ENCODE data around the gene SMIM1. TPM values are rescaled to one million over a fixed set of nuclear protein-coding genes. Genes with fewer than 3 reads are reported as not detected.

Gene SMIM1
- total and polyA plus RNA-seq, 2 experiments from 2014 or later: 3.2 to 7.2 TPM

DNA sequence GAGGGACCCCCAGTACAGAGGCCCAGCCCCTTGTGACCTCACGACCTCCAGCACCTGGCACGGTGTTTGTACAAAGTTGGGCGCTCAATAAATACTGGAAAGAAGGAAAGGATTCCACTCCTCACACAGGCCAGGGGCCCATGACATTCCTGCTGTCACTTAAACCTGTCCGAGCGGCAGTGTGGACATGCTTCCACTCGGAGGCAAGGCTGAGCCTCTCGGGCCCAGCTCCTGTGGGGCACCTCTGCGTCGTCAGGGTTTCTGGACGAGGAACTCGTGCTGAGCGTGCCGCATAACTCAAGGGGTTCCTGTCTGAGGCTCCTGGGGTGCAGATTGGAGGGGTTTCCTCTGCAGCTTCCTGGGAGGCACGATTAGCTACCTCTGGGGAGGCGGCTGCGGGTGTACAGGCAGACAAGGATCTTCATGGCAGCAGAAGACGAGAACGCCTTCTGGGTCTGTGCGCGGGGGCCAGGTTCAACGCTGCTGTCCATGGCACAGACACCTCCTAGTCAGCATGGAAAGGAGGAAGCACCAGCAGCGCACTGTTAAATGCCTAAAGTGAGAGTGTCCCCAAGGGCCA, 3.6 kb upstream of the SMIM1 start:
- H3K36me3 Mint-ChIP-seq (ENCODE audit: low read depth): peaks cover 11% of the 10 kb centered on the region; the same call in 2 of the 3 replicates
- H3K4me1 Mint-ChIP-seq: peaks cover 9% of the 10 kb centered on the region
- Histone ChIP-seq H3K27me3 (ENCODE audit: insufficient read depth) (no peaks in the 10 kb centered on the region), H3K4me1 (ENCODE audit: insufficient read depth) (peaks cover 11% of the 10 kb centered on the region; the same call in 1 of the 2 replicates), H3K4me2 (no peak overlapping the region), H3K79me2 (replicated peaks; ENCODE audit: insufficient read depth) (no peaks in the 10 kb centered on the region), H3K36me3 (ENCODE audit: insufficient read depth) (no peaks in the 10 kb centered on the region), H3K4me3 (no peak overlapping the region), H3K9me2 (ENCODE audit: insufficient read depth) (no peaks in the 10 kb centered on the region), H2AFZ (no peak overlapping the region), H4K20me1 (replicated peaks; ENCODE audit: insufficient read depth) (no peaks in the 10 kb centered on the region), H3K27ac (ENCODE audit: low read depth) (no peak overlapping the region), H3F3A (replicated peaks; ENCODE audit: low read depth) (no peaks in the 10 kb centered on the region)
- peaks cover 22% of the 10 kb centered on the region for H3K9me3 Mint-ChIP-seq
- no peak overlapping the region for H3K4me3 Mint-ChIP-seq
- peaks cover 11% of the 10 kb centered on the region for H3K27me3 Mint-ChIP-seq (ENCODE audit: insufficient read depth, low read depth, poor library complexity)
- TF ChIP-seq EZH2 (IDR thresholded peaks at IDR 0.05; ENCODE audit: low read depth, unreplicated experiment) (no peak), ZNF114 (CRISPR knock-in tag; IDR thresholded peaks at IDR 0.05) (no peak), CREB1 (CRISPR knock-in tag; IDR thresholded peaks at IDR 0.05; ENCODE audit: low read depth) (no peak), ZNF331 (CRISPR knock-in tag; IDR thresholded peaks at IDR 0.05; ENCODE audit: low read depth) (no peak), NANOG (IDR thresholded peaks at IDR 0.05; ENCODE audit: borderline replicate concordance) (no peak), POLR2AphosphoS5 (IDR thresholded peaks at IDR 0.05; ENCODE audit: low read depth) (no peak), EZH2phosphoT487 (IDR thresholded peaks at IDR 0.05; ENCODE audit: unreplicated experiment) (no peak), STAT1 (IDR thresholded peaks at IDR 0.05; ENCODE audit: unreplicated experiment) (no peak), JUNB (IDR thresholded peaks at IDR 0.05; ENCODE audit: unreplicated experiment) (no peak)
- TF ChIP-seq, protein P1, sequence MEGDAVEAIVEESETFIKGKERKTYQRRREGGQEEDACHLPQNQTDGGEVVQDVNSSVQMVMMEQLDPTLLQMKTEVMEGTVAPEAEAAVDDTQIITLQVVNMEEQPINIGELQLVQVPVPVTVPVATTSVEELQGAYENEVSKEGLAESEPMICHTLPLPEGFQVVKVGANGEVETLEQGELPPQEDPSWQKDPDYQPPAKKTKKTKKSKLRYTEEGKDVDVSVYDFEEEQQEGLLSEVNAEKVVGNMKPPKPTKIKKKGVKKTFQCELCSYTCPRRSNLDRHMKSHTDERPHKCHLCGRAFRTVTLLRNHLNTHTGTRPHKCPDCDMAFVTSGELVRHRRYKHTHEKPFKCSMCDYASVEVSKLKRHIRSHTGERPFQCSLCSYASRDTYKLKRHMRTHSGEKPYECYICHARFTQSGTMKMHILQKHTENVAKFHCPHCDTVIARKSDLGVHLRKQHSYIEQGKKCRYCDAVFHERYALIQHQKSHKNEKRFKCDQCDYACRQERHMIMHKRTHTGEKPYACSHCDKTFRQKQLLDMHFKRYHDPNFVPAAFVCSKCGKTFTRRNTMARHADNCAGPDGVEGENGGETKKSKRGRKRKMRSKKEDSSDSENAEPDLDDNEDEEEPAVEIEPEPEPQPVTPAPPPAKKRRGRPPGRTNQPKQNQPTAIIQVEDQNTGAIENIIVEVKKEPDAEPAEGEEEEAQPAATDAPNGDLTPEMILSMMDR (conservative IDR thresholded peaks at IDR 0.05; ENCODE audit: low read depth in 2 of 2): no peak
- TF ChIP-seq, protein P2, sequence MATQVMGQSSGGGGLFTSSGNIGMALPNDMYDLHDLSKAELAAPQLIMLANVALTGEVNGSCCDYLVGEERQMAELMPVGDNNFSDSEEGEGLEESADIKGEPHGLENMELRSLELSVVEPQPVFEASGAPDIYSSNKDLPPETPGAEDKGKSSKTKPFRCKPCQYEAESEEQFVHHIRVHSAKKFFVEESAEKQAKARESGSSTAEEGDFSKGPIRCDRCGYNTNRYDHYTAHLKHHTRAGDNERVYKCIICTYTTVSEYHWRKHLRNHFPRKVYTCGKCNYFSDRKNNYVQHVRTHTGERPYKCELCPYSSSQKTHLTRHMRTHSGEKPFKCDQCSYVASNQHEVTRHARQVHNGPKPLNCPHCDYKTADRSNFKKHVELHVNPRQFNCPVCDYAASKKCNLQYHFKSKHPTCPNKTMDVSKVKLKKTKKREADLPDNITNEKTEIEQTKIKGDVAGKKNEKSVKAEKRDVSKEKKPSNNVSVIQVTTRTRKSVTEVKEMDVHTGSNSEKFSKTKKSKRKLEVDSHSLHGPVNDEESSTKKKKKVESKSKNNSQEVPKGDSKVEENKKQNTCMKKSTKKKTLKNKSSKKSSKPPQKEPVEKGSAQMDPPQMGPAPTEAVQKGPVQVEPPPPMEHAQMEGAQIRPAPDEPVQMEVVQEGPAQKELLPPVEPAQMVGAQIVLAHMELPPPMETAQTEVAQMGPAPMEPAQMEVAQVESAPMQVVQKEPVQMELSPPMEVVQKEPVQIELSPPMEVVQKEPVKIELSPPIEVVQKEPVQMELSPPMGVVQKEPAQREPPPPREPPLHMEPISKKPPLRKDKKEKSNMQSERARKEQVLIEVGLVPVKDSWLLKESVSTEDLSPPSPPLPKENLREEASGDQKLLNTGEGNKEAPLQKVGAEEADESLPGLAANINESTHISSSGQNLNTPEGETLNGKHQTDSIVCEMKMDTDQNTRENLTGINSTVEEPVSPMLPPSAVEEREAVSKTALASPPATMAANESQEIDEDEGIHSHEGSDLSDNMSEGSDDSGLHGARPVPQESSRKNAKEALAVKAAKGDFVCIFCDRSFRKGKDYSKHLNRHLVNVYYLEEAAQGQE (IDR thresholded peaks at IDR 0.05; ENCODE audit: unreplicated experiment): no peak
- TF ChIP-seq, protein P3, sequence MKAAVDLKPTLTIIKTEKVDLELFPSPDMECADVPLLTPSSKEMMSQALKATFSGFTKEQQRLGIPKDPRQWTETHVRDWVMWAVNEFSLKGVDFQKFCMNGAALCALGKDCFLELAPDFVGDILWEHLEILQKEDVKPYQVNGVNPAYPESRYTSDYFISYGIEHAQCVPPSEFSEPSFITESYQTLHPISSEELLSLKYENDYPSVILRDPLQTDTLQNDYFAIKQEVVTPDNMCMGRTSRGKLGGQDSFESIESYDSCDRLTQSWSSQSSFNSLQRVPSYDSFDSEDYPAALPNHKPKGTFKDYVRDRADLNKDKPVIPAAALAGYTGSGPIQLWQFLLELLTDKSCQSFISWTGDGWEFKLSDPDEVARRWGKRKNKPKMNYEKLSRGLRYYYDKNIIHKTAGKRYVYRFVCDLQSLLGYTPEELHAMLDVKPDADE (IDR thresholded peaks at IDR 0.05): no peak
- TF ChIP-seq, protein P4, sequence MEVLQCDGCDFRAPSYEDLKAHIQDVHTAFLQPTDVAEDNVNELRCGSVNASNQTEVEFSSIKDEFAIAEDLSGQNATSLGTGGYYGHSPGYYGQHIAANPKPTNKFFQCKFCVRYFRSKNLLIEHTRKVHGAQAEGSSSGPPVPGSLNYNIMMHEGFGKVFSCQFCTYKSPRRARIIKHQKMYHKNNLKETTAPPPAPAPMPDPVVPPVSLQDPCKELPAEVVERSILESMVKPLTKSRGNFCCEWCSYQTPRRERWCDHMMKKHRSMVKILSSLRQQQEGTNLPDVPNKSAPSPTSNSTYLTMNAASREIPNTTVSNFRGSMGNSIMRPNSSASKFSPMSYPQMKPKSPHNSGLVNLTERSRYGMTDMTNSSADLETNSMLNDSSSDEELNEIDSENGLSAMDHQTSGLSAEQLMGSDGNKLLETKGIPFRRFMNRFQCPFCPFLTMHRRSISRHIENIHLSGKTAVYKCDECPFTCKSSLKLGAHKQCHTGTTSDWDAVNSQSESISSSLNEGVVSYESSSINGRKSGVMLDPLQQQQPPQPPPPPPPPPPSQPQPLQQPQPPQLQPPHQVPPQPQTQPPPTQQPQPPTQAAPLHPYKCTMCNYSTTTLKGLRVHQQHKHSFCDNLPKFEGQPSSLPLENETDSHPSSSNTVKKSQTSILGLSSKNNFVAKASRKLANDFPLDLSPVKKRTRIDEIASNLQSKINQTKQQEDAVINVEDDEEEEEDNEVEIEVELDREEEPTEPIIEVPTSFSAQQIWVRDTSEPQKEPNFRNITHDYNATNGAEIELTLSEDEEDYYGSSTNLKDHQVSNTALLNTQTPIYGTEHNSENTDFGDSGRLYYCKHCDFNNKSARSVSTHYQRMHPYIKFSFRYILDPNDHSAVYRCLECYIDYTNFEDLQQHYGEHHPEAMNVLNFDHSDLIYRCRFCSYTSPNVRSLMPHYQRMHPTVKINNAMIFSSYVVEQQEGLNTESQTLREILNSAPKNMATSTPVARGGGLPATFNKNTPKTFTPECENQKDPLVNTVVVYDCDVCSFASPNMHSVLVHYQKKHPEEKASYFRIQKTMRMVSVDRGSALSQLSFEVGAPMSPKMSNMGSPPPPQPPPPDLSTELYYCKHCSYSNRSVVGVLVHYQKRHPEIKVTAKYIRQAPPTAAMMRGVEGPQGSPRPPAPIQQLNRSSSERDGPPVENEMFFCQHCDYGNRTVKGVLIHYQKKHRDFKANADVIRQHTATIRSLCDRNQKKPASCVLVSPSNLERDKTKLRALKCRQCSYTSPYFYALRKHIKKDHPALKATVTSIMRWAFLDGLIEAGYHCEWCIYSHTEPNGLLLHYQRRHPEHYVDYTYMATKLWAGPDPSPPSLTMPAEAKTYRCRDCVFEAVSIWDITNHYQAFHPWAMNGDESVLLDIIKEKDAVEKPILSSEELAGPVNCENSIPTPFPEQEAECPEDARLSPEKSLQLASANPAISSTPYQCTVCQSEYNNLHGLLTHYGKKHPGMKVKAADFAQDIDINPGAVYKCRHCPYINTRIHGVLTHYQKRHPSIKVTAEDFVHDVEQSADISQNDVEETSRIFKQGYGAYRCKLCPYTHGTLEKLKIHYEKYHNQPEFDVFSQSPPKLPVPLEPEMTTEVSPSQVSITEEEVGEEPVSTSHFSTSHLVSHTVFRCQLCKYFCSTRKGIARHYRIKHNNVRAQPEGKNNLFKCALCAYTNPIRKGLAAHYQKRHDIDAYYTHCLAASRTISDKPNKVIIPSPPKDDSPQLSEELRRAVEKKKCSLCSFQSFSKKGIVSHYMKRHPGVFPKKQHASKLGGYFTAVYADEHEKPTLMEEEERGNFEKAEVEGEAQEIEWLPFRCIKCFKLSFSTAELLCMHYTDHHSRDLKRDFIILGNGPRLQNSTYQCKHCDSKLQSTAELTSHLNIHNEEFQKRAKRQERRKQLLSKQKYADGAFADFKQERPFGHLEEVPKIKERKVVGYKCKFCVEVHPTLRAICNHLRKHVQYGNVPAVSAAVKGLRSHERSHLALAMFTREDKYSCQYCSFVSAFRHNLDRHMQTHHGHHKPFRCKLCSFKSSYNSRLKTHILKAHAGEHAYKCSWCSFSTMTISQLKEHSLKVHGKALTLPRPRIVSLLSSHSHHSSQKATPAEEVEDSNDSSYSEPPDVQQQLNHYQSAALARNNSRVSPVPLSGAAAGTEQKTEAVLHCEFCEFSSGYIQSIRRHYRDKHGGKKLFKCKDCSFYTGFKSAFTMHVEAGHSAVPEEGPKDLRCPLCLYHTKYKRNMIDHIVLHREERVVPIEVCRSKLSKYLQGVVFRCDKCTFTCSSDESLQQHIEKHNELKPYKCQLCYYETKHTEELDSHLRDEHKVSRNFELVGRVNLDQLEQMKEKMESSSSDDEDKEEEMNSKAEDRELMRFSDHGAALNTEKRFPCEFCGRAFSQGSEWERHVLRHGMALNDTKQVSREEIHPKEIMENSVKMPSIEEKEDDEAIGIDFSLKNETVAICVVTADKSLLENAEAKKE (CRISPR knock-in tag; IDR thresholded peaks at IDR 0.05): no peak
- ATAC-seq (no peak), DNase-seq (ENCODE audit: low spot score) (no peak)
- H3K27ac Mint-ChIP-seq: no peak overlapping the region

Measured in GM23338 (cell line).